Amniotic stem cell (primary cell): ENCODE measurements around the gene PRAMEF12.
"Not testable (repeated sequence)": the region's sequence is repeated elsewhere in the genome, so short reads cannot be mapped to it uniquely, and the experiment has no call there.

Source experiments
- DNase-seq: peaks from one replicate; lab custom pipeline; 2025; lab: John Stamatoyannopoulos, UW

PRAMEF12 gene

DNA sequence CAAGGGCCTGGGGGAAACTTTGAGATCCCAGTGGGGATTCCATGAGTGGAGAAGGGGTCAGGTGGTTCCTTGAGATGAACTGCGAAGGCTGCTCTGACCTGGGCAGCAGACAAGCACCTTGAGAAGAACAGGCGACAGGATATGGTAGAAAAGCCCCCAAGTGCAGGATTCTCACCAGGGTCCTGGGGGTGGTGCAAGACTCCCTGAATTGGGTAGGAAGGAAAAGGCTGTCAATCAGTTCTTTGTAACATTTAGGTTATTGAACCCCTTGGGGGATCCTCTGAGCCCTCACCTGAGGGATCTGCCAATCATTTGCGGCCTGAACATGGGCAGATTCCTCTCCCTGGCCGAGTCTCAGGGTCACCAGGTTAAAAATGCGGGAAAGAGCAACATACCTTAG lies 2.4 kb upstream of the PRAMEF12 start:
- no peak for DNase-seq

DNA sequence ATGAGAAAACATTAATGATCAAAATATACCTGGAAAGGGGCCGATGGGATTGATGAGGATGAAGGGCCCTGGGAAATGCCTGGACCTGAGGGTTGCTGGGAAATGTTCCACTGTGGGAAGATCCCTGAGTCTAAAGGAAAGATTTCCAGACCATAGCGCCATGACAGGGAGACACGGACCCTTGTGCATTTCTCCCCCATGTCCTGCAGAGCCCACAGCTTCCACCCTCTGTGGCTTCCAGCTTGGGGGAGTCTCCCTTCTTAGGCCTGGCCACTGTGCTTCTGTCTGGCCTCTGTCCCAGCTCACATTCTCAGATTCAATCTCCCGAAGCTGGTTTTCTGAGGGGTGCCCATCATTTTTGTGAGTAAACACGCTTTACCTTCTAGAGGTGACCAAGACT lies 1.0 kb upstream of the PRAMEF12 start:
- DNase-seq: no peak

DNA sequence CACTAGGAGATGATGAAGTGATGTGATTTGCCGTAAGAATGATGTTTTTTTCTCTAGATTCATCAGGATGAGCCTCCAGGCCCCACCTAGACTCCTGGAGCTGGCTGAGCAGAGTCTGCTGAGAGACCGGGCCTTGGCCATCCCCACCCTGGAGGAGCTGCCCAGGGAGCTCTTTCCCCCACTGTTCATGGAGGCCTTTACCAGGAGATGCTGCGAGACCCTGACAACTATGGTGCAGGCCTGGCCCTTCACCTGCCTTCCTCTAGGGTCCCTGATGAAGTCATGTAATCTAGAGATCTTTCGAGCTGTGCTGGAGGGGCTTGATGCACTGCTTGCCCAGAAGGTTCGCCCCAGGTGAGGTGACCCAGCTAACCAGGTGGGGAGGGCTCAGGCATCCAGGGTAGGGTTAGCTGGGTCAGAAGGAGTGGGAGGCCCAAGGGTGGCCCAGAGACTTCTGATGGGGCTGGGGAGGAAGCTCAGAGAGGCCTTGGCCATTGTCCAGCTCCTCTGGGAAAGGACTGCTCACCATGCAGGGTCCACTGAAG lies 1.3 kb downstream of the PRAMEF12 start:
- no peak for DNase-seq

DNA sequence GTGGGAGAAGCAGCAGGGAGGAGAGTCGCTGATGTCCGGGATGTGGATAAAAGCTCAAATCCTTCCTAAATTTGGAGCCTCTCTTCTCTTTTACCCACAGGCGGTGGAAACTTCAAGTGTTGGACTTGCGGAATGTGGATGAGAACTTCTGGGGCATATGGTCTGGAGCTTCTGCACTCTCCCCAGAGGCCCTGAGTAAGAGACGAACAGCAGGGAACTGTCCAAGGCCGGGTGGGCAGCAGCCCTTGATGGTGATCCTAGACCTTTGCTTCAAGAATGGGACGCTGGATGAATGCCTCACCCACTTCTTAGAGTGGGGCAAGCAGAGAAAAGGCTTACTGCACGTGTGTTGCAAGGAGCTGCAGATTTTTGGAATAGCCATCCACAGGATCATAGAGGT lies 1.9 kb downstream of the PRAMEF12 start:
- DNase-seq: no peak

DNA sequence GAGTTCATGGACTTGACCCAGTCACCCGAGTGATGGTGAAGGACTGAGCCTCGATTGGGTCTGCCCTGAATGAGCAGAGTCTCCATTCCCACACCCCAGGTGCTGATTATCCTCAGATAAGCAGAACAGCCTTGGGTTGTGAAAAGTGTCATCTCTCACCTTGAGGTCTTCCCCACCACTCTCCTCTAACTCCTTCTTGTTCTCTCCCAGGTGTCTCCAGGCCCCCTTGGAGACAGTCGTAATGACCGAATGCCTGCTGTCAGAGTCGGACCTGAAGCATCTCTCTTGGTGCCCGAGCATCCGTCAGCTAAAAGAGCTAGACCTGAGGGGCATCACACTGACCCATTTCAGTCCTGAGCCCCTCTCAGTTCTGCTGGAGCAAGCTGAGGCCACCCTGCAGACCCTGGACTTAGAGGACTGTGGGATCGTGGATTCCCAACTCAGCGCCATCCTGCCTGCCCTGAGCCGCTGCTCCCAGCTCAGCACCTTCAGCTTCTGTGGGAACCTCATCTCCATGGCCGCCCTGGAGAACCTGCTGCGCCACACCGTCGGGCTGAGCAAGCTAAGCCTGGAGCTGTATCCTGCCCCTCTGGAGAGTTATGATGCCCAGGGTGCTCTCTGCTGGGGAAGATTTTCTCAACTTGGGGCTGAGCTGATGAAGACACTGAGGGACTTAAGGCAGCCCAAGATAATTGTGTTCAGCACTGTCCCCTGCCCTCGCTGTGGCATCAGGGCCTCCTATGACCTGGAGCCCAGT lies 3.4 kb downstream of the PRAMEF12 start:
- DNase-seq: no peak

DNA sequence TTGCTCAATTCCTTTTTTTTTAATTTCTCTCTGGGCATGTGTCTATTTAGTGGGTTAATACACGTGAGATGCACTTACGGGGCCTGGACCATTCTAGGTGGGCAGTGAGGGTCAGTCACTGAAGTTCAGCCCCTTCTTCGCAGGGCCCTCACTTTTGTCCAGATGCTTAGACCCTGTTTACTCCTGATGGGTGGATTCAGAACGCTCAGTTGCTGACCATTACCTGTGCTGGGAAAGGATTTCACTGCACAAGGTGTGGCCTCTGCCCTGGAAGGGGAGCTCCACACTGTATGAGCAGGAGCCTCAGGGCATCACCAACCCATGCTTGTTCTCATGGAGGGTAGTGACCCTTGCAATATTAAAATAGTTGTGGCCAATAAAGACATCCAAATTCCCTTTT lies 4.5 kb downstream of the PRAMEF12 start:
- DNase-seq: no peak

DNA sequence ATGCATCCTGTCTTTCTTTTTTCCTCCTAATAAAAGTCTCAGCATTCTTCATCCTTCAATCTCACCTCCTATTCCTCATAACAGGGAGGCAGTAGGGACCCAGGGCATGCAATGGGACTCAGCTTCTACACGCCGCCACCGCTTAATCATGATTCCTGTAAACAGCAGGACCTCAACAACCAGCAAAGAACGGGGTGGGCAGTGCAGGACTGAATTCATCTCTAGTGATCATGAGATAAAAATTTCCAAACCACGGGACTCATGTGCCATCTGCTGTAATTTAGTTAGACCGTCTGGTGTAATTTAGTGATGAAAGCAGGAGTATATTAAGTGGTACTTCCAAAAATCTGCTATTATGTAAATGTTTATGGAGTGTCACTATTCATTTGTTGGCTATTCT lies 5.4 kb downstream of the PRAMEF12 start:
- no peak for DNase-seq

DNA sequence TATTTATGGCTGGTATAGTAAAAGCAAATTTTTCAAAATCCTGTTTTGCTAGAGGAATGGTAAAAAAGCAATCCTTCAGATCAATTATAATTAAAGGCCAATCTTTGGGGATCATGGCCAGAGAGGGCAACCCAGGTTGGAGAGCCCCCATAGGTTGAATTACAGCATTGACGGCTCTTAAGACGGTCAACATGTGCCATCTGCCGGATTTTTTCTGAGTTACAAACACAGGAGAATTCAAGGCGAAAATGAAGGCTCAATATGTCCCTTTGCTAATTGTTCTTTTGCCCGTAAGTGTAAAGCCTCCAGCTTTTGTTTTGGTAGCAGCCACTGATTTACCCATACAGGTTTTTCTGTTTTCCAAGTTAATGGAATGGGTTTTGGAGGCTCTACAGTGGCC lies 8.0 kb downstream of the PRAMEF12 start:
- DNase-seq: not testable (repeated sequence)

DNA sequence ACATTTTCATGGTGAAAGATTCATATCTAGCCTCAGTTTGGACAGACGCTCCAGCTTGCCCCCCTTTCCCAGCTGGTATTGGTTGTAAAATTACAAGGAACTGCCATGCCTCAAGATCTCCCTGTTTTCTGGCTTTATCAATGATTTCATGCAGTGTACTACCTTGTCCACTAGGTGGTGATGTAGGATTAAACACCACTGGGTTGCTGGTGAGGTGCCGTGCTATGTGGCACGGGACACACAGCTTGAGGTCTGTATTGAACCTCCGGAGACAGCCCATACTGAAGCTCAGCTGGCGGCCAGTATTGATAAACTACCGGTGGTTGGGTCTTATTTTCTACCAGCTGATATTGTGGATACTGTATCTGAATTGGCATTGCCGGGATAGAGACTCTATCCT lies 10.2 kb downstream of the PRAMEF12 start:
- not testable (repeated sequence) for DNase-seq

DNA sequence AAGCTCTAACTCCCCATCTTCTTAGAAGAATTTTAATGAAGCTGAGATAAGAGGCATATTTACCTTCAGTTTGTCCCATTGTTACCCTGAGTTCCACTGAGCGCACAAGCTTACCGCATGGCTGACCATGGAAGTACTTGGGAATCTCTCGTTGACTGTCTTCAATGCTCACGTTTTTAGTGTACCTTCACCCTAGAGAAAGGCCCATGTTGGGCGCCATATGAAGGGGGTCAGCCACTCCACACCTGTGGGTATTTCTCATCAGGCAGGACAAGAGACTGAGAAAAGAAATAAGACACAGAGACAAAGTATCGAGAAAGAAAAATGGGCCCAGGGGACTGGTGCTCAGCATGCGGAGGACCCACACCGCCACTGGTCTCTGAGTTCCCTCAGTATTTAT lies 11.2 kb downstream of the PRAMEF12 start:
- DNase-seq: not testable (repeated sequence)

DNA sequence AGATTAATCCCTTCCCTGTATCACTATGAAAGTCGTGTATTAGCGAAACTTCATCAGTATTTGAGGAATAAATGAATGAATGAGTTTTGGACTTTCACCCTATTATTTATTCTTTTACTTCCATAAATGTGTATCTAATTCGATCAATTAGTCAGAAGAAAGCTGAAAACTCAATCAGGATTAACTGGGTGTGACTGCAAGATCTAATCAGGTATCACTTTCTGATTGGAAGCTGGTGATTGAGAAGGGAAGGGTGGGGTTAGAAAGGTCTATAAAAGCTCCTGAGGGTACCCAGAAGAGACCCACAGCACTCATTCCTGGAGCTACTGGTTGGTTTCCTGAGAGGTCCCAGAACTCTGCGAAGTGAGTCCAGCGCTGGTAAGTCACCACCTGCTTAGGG lies 17.6 kb downstream of the PRAMEF12 start, which contains the start of gene PRAMEF1:
PRAMEF1 (plus strand) TSS at position 301 of the 400 bp plus-strand sequence. CDS start 1,831 bp downstream, outside the sequence.
- DNase-seq: not testable (repeated sequence)

DNA sequence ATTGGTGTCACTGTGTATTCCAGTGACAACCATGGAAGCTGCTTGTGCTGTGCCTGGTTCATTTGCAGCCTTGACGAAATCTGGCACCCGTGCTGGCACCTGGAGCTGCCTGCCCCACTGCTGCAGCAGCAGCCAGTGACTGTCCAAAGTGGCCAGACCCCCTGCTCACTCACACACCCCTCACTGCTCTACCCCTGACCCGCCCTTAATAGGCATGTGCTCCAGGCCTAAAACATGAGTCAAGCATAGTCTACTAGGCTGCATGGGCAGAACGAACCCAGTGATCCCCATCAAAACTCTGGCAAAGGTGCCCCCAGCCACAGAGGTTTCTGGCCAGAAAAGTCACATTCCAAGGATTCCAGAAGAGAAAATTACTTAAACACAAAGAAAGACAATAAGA lies 25.4 kb downstream of the PRAMEF12 start:
- DNase-seq: no peak

DNA sequence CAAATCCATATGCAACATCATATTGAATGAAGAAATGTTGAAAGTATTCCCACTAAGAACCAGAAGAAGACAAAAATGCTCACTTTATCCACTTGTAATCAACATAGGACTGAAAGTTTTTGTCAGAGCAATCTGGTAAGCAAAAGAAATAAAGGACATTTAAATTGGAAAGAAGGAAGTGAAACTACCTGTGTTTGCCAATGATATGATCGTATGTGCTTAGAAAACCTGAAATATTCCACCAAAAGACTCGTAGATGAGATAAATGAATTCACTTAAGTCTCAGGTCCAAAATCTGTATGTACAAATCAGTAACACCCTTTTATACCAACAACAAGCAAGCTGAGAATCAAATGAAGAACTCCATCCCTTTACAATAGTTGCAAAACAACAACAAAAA lies 26.2 kb downstream of the PRAMEF12 start:
- no peak for DNase-seq

DNA sequence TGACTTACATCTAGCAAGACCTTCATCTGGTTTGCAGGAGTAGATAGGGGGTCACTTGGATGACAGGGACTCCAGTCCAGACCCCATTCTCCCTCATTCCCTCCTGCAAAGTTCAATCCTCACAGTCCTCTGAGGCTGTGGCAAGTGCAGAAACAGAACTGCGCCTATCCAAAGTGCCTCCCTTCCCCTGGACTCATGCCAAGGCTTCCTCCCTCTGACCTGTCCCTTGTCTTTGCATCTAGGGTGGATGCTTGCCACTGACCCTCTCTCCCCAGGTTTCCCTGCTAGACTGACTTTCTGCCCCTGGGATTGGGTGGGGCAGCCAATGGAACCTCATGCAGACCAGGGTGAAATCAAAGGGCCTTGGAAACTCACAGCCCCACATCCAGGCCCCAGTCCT lies 36.4 kb downstream of the PRAMEF12 start:
- no peak for DNase-seq

DNA sequence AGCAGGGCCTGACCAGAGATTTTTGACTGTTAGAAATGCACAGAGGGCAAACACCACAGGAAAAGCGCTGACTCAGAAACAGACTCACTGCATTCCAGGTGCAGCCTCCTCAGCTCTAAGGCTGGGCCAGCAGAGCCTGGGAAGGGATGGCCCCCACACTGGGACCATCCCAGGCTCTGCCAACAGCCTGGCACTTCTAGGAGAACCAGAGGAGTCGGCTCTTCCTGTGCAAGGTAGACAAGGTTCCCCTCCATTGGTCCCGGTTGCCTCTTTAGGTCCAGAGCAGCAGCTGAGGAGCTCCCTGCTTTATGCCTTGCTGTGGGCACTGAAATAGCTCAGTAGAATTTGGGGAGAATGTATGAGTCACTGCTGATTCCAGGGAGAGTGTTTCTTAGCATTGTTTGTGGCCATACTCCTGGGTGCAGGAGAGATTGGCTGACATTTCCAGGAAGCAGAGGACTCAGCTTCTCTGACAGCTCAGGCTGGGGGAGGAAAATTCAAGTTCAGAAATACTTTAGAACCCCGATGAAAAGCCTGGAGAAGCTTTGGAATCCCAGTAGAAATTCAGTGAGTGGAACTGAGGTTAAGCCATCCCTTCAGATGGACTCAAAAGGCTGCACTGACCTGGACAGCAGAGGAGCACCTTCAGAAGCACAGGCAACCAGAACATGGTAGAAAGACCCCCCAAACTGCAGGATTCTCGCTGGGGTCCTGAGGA lies 37.3 kb downstream of the PRAMEF12 start:
- no peak for DNase-seq

DNA sequence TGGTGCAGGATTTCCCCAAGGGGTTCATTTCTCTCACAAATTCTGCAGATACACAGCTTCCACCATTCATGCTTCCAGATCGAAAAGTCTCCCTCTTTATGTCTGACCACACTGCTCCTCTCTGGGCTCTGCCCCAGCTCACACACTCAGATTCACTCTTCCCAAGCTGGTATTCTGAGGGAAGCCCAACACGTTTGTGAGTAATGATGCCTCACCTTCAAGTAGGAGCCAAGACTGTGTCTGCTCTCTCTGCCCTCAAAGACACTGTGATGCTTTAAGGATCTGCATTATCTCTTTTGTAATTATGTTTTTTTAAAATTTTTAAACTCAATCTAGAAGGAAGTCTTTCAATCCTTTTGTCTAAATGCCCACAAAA lies 37.9 kb downstream of the PRAMEF12 start:
- no peak for DNase-seq

DNA sequence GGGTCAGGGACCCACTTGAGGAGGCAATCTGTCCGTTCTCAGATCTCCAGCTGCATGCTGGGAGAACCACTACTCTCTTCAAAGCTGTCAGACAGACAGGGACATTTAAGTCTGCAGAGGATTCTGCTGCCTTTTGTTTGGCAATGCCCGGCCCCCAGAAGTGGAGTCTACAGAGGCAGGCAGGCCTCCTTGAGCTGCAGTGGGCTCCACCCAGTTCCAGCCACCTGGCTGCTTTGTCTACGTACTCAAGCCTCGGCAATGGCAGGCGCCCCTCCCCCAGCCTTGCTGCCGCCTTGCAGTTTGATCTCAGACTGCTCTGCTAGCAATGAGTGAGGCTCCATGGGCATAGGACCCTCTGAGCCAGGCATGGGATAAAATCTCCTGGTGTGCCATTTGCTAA lies 45.5 kb downstream of the PRAMEF12 start:
- not testable (repeated sequence) for DNase-seq
